CD4-positive, alpha-beta T cell treated with Interleukin-2 at 100 ng/mL for 4 hours (primary cell): ENCODE measurements around the gene MAX.

Experiments
- DNase-seq: peaks from one replicate; pipeline ENCODE4 v3.0.0-alpha.2; 2020; ENCODE audit warnings: low spot score

MAX gene

GRCh38 chr14:65102441-65103149 is at the start of gene MAX:
Gene MAX (minus strand): TSS chr14:65102517. CDS start chr14:65102339, 178 bp downstream.
- DNase-seq = peak; percentile 99

GRCh38 chr14:65151609-65151956 is 49.3 kb upstream of the MAX start:
- DNase-seq = no peak

- DNase-seq = no peak
Measured at GRCh38 chr14:65150898-65151608, 48.7 kb upstream of the MAX start.

- no peak for DNase-seq
Measured at GRCh38 chr14:65149116-65149515, 46.8 kb upstream of the MAX start.

GRCh38 chr14:65144170-65144569 is 41.9 kb upstream of the MAX start:
- no peak for DNase-seq

- DNase-seq = no peak
Measured at GRCh38 chr14:65142914-65143625, 40.8 kb upstream of the MAX start.

- no peak for DNase-seq
Measured at GRCh38 chr14:65142429-65142828, 40.1 kb upstream of the MAX start.

- no peak for DNase-seq
Measured at GRCh38 chr14:65141523-65141922, 39.2 kb upstream of the MAX start.

GRCh38 chr14:65137648-65138307 is 35.5 kb upstream of the MAX start:
- no peak for DNase-seq

GRCh38 chr14:65134651-65135579 is 32.6 kb upstream of the MAX start:
- no peak for DNase-seq

GRCh38 chr14:65132855-65133254 is 30.5 kb upstream of the MAX start:
- DNase-seq = no peak

- no peak for DNase-seq
Measured at GRCh38 chr14:65131301-65131701, 29.0 kb upstream of the MAX start.

GRCh38 chr14:65128096-65128495 is 25.8 kb upstream of the MAX start:
- DNase-seq = no peak

- DNase-seq = no peak
Measured at GRCh38 chr14:65117769-65118745, 15.7 kb upstream of the MAX start.

- no peak for DNase-seq
Measured at GRCh38 chr14:65115615-65116014, 13.3 kb upstream of the MAX start.

- DNase-seq = no peak
Measured at GRCh38 chr14:65110525-65110924, 8.2 kb upstream of the MAX start.

- no peak for DNase-seq
Measured at GRCh38 chr14:65109357-65109756, 7.0 kb upstream of the MAX start.

- DNase-seq = no peak
Measured at GRCh38 chr14:65107200-65107599, 4.9 kb upstream of the MAX start.

- no peak for DNase-seq
Measured at GRCh38 chr14:65106736-65107135, 4.4 kb upstream of the MAX start.

GRCh38 chr14:65106316-65106715 is 4.0 kb upstream of the MAX start:
- no peak for DNase-seq
